Medulla oblongata (tissue), 1 donor: ENCODE data around the gene GLIPR2.
"Not testable (repeated sequence)": the region's sequence is repeated elsewhere in the genome, so short reads cannot be mapped to it uniquely, and the experiment has no call there.

Experiments used
- DNase-seq: peaks from one replicate; pipeline ENCODE4 v3.0.0-alpha.2; 2015; ENCODE audit errors: extremely low spot score

GLIPR2 gene

DNA sequence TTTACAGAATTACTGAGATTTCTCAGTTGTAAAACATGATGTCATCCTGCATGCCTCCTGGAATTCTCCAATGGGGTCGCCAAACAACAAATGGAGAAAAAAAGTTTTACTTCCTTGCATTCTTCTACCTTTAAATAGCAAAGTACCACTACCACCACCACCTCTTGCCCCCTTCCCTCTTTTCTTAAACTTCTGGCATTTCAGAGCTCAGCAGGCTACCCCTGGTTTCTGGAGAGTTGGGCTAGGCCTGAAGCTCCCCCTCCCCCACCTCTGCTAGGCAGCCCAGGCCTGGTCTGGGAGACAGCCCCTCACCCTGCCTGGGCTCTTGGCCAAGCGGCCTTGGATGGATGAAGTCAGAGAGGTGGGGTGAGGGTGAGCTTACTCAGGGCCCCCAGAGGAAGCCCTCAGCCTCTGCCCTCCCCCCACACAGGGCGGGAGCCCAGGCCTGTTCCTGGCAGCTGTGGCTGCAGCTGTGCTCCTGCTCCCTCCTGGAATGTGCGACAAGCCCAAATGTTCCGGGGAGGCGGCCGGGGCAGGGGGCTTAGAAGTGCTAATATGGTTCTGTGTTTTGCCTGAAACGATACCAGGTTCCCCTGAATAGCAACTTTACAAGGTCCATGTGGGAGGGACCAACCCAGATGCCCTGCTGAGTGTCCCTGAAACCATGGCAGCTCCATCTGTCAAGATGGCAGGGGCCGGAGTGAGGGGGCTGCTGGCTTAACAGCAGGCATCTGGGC is 26.7 kb downstream of the GLIPR2 start:
- DNase-seq: peak; percentile 79

- DNase-seq: peak; percentile 20
These were observed 27.2 kb downstream of the GLIPR2 start for GRCh38 chr9:36163786-36164170.

DNA sequence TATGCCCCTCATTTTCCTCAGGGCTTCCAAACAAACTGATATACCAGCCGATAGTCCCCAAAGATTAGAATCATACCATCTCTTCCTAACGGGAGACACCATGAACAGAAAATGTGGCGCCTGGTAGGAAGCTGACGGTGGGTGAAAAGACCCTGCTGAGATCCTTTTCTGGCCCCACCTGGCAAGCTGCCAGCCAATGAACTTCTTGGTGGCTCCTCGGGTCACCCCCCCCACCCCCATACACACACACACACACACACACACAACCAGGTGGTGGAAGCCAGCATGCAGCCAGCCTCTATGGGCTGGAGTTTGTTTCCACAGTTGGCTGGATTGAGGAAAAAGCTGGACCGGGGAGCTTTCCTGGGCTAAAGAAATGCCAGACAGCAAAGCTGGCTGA is 27.8 kb downstream of the GLIPR2 start:
- no peak for DNase-seq

DNA sequence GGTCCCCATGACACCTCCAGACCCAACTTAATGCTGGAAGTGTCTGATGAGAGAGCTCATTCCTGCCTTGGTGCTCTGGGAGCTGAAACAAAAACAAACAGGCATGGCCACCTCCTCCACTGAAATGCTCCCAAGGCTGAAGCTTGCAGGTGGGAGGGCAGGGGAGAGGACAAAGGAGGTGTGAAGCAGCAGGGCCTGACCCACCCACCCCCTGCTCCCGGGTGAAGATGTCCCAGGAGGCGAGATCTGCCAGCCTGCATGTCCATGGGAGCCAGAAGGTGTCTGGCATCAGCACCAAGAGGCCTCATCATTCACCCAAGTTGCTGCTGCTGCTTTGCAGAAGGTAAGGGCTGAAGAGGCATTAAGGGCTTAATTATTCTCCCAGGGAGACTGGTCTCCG is 28.5 kb downstream of the GLIPR2 start:
- DNase-seq: no peak

GRCh38 chr9:36165826-36166167 is 29.3 kb downstream of the GLIPR2 start:
- peak; percentile 41 for DNase-seq

GRCh38 chr9:36166168-36166927 is 29.8 kb downstream of the GLIPR2 start:
- peak; percentile 87 for DNase-seq

GRCh38 chr9:36169166-36169565 is 32.6 kb downstream of the GLIPR2 start, which contains the start of gene CCIN:
CCIN (plus strand) TSS chr9:36169388; CDS start chr9:36169503, 115 bp downstream.
- DNase-seq: no peak

DNA sequence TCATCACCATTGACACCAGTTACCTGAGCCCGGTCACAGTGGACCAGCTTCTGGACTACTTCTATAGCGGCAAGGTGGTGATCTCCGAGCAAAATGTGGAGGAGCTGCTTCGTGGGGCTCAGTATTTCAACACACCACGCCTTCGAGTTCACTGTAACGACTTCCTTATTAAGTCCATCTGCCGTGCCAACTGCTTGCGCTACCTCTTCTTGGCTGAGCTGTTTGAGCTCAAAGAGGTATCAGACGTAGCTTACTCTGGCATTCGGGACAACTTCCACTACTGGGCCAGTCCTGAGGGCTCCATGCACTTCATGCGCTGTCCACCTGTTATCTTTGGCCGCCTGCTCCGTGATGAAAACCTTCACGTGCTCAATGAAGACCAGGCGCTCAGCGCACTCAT is 33.2 kb downstream of the GLIPR2 start:
- DNase-seq: no peak

DNA sequence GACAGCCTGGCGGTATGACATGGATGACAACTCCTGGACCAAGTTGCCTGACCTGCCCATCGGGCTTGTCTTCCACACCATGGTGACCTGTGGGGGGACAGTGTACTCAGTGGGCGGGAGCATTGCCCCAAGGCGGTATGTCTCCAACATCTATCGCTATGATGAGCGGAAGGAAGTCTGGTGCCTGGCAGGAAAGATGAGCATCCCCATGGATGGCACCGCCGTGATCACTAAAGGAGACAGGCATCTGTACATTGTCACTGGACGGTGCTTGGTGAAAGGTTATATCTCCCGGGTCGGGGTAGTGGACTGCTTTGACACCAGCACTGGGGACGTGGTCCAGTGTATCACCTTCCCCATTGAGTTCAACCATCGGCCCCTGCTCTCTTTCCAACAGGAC is 34.0 kb downstream of the GLIPR2 start:
- DNase-seq: no peak

GRCh38 chr9:36173861-36174260 is 37.3 kb downstream of the GLIPR2 start:
- no peak for DNase-seq

DNA sequence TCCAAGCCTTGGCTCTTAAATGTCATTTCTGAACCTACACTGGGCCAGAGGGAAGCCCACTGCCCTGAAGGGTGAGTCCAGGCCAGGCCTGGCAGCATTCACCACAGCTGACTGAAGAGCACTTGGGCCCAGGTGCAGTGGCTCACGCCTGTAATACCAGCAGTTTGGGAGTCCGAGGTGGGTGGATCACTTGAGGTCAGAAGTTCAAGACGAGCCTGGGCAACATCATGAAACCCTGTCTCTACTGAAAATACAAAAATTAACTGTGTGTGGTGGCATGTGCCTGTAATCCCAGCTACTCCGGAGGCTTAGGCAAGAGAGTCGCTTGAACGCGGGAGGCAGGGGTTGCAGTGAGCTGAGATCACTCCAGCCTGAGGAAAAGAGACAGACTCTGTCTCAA is 37.7 kb downstream of the GLIPR2 start:
- DNase-seq: no peak

DNA sequence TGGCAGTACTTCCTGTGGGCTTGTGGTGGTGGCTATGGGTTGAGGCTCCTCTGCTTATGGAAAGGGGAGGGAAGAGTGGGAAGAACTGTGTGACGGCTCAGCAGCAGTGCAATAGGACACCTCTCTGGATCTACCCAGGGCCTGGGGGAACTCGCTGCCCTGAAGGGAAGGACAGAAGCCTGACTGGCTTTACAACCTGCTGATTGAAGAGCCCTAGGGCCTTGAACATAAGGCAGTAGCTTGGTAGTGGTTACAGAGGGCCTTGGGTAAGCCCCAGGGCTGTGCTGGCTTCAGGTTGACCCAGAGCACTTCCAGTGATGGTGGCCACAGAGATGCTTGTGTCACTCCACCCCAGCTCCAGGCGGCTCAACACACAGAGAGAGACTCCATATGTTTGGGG is 38.2 kb downstream of the GLIPR2 start:
- no peak for DNase-seq

DNA sequence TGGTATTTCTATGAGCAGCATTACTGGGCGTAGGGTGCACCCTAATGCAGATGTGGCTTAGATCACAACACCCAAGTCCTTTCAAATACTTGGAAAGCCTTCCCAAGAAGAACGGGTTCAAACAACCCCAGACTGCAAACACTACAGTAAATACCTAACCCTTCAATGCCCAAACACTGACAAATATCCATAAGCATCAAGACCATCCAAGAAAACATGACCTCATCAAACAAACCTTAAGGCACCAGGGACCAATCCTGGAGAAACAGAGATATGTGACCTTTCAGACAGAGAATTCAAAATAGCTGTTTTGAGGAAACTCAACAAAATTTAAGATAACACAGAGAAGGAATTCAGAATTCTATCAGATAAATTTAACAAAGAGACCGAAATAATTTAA is 38.7 kb downstream of the GLIPR2 start:
- DNase-seq: not testable (repeated sequence)

DNA sequence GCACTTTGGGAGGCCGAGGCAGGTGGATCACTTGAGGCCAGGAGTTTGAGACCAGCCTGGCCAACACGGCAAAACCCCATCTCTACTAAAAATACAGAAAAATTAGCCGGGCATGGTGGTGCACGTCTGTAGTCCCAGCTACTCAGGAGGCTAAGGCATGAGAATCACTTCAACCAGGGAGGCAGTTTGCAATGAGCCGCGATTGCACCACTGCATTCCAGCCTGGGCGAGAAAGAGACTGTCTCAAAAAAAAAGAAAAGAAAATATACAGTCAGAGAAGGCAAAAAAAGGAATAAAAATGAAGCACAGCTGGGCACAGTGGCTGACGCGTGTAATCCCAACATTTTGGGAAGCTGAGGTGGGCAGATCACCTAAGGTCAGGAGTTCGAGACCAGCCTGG is 40.0 kb downstream of the GLIPR2 start:
- DNase-seq: not testable (repeated sequence)

GRCh38 chr9:36177571-36177970 is 41.0 kb downstream of the GLIPR2 start:
- no peak for DNase-seq

DNA sequence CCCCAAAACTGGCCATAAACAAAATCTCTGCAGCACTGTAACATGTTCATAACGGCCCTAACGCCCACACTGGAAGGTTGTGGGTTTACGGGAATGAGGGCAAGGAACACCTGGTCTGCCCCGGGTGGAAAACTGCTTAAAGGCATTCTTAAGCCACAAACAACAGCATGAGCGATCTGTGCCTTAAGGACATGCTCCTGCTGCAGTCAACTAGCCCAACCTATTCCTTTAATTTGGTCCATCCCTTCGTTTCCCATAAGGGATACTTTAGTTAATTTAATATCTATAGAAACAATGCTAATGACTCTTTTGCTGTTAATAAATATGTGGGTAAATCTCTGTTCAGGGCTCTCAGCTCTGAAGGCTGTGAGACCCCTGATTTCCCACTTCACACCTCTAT is 43.7 kb downstream of the GLIPR2 start:
- DNase-seq: not testable (repeated sequence)

DNA sequence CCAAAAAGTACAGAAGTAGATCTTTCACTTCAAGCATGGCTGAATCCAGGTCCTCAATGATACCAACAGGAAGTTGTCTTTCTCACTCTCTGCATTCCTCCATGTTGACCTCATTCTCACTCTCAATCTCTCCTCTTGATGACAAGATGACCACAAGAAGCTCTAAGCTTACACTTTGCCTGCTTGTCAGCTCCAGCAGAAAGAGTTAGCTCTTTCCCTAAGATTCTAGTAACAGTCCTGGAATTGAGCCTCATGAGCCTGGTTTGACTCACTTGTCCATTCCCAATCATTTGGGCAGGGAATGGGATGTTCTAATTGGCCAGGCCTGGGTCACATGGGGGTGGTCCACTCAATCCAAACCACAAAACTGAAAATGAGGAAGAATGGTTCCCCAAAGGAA is 50.9 kb downstream of the GLIPR2 start:
- DNase-seq: no peak

DNA sequence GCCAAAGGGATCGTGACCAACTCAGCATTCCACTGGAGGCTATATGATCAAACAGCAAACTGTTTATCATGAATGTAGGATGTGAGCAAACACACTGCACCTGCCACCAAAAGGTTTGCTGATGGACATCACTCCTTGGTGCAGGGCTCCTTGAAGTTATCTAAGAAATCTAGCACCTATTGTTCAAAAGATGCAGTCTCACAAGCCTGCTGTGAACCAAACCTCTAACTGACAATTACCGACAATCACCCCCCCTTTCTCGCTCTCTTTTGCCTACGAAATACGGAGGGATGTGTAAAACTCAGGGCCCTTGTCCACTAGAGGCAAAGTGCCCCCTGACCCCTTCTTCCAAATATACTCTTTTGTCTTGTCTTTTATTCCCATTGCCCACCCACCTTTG is 51.7 kb downstream of the GLIPR2 start:
- no peak for DNase-seq

GRCh38 chr9:36189976-36190375 is 53.4 kb downstream of the GLIPR2 start:
- DNase-seq: peak; percentile 54

GRCh38 chr9:36190388-36191289 is 54.1 kb downstream of the GLIPR2 start, which contains the start of gene CLTA:
CLTA (plus strand) TSS chr9:36190921; CDS start chr9:36191057, 136 bp downstream.
- DNase-seq: peak; percentile 100

- peak; percentile 24 for DNase-seq
These were observed 54.7 kb downstream of the GLIPR2 start for GRCh38 chr9:36191290-36191645.

GRCh38 chr9:36191686-36192085 is 55.2 kb downstream of the GLIPR2 start:
- DNase-seq: no peak
